GM21529 (cell line): ENCODE results near the gene KCNK4.
"Not testable (repeated sequence)": the region's sequence is repeated elsewhere in the genome, so short reads cannot be mapped to it uniquely, and the experiment has no call there.

Source experiments
- ATAC-seq: cut with Tn5 transposase; IDR thresholded peaks from one replicate; pipeline ENCODE4 v1.9.1; 2021; ENCODE audit not compliant: unreplicated experiment

The KCNK4 gene

GRCh38 chr11:64323373-64323772, 32.3 kb downstream of the KCNK4 start:
- no peak for ATAC-seq

- not testable (repeated sequence) for ATAC-seq
Measured at GRCh38 chr11:64323984-64324383, 32.9 kb downstream of the KCNK4 start.

- no peak for ATAC-seq
Measured at GRCh38 chr11:64324692-64325469, 33.8 kb downstream of the KCNK4 start.

- ATAC-seq, result no peak
Measured at GRCh38 chr11:64327375-64327774, 36.3 kb downstream of the KCNK4 start.

GRCh38 chr11:64327993-64328392, 36.9 kb downstream of the KCNK4 start:
- ATAC-seq, result no peak

- no peak for ATAC-seq
Measured at GRCh38 chr11:64330888-64331287, 39.8 kb downstream of the KCNK4 start.

- peak; percentile 51 for ATAC-seq
Measured at GRCh38 chr11:64331569-64332371, 40.7 kb downstream of the KCNK4 start.

- no peak for ATAC-seq
Measured at GRCh38 chr11:64333556-64333955, 42.5 kb downstream of the KCNK4 start.

- ATAC-seq, result peak; percentile 83
Measured at GRCh38 chr11:64334764-64335735, 43.9 kb downstream of the KCNK4 start.

GRCh38 chr11:64337538-64338249, 46.6 kb downstream of the KCNK4 start:
- no peak for ATAC-seq

- ATAC-seq, result no peak
Measured at GRCh38 chr11:64338716-64339115, 47.6 kb downstream of the KCNK4 start.

GRCh38 chr11:64339286-64339685, 48.2 kb downstream of the KCNK4 start:
- ATAC-seq, result no peak

GRCh38 chr11:64339754-64340408, 48.8 kb downstream of the KCNK4 start, which contains the start of gene CCDC88B:
CCDC88B (plus strand) TSS chr11:64340204; CDS start chr11:64340267, 63 bp downstream.
- ATAC-seq, result peak; percentile 54

GRCh38 chr11:64340671-64341335, 49.7 kb downstream of the KCNK4 start:
- peak; percentile 46 for ATAC-seq

- ATAC-seq, result no peak
Measured at GRCh38 chr11:64341429-64341828, 50.3 kb downstream of the KCNK4 start.

GRCh38 chr11:64341851-64342791, 51.0 kb downstream of the KCNK4 start:
- ATAC-seq, result no peak

GRCh38 chr11:64342869-64343745, 52.0 kb downstream of the KCNK4 start:
- ATAC-seq, result no peak
